Measurements from ENCODE around the gene EDA.

The EDA gene

DNA sequence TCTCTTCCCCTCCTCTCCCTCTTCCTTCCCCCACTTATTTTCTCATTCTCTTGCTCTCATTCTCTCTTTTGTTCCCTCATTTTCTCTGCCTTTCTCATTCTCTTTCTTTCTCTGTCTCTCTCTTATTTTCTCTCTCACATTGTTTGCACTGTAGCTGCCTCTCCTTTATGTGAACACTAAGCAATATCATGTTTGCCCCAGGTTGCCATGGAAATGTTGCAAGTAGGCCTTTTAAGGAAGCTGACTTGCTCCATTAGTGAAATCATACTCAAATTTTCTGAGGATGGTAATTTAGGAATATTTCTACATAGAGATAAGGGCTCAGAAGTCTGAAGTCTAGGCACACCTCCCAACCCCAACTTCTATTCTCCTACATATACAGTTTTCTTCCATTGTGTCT lies 130.1 kb downstream of the EDA start:
- no peaks in the 10 kb centered on the region for H3K27me3 ChIP-seq
- no peak for DNase-seq
- no peak overlapping the region for H3K4me3 ChIP-seq (ENCODE audit: low read depth, low read length)
- H3K36me3 ChIP-seq = no peaks in the 10 kb centered on the region
- no peaks in the 10 kb centered on the region for H3K4me1 ChIP-seq
- H3K9me3 ChIP-seq = no peaks in the 10 kb centered on the region
- TF ChIP-seq, protein P1, sequence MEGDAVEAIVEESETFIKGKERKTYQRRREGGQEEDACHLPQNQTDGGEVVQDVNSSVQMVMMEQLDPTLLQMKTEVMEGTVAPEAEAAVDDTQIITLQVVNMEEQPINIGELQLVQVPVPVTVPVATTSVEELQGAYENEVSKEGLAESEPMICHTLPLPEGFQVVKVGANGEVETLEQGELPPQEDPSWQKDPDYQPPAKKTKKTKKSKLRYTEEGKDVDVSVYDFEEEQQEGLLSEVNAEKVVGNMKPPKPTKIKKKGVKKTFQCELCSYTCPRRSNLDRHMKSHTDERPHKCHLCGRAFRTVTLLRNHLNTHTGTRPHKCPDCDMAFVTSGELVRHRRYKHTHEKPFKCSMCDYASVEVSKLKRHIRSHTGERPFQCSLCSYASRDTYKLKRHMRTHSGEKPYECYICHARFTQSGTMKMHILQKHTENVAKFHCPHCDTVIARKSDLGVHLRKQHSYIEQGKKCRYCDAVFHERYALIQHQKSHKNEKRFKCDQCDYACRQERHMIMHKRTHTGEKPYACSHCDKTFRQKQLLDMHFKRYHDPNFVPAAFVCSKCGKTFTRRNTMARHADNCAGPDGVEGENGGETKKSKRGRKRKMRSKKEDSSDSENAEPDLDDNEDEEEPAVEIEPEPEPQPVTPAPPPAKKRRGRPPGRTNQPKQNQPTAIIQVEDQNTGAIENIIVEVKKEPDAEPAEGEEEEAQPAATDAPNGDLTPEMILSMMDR (IDR thresholded peaks at IDR 0.05; ENCODE audit: low read depth, low read length) = no peak

GRCh38 chrX:69748055-69748454 lies 132.1 kb downstream of the EDA start:
- H3K36me3 ChIP-seq = no peaks in the 10 kb centered on the region
- no peaks in the 10 kb centered on the region for H3K27me3 ChIP-seq
- TF ChIP-seq, protein P1 (IDR thresholded peaks at IDR 0.05; ENCODE audit: low read depth, low read length) = no peak
- H3K4me3 ChIP-seq (ENCODE audit: low read depth, low read length) = no peak overlapping the region
- H3K9me3 ChIP-seq = no peaks in the 10 kb centered on the region
- no peak for DNase-seq
- no peaks in the 10 kb centered on the region for H3K4me1 ChIP-seq

GRCh38 chrX:69759921-69760625 lies 144.2 kb downstream of the EDA start:
- no peak for DNase-seq
- Histone ChIP-seq H3K27me3 (no peaks in the 10 kb centered on the region), H3K4me1 (no peaks in the 10 kb centered on the region), H3K4me3 (ENCODE audit: low read depth, low read length) (no peak overlapping the region), H3K36me3 (no peaks in the 10 kb centered on the region), H3K9me3 (no peaks in the 10 kb centered on the region)
- TF ChIP-seq, protein P1 (IDR thresholded peaks at IDR 0.05; ENCODE audit: low read depth, low read length) = no peak

DNA sequence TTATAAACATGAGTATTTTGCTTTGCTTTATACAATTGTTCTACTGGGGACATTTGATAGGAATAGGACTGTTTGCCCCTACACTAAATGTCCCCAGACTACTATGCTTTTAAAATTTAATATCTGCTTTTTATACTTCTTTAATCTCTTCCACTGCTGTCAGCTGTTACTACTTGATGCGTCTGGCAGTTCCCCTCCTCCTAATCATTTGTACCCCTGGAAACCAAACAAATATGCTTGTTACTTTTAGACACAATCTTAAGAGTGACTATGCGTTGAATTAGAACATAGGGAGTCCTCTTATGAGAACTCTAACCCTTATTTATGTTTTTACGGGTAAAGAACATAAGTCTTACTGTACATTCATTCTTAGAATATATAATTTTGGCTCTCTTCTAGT lies 145.7 kb downstream of the EDA start:
- Histone ChIP-seq H3K36me3 (no peaks in the 10 kb centered on the region), H3K27me3 (no peaks in the 10 kb centered on the region), H3K4me1 (no peaks in the 10 kb centered on the region), H3K4me3 (ENCODE audit: low read depth, low read length) (no peak overlapping the region), H3K9me3 (no peaks in the 10 kb centered on the region)
- TF ChIP-seq, protein P1 (IDR thresholded peaks at IDR 0.05; ENCODE audit: low read depth, low read length) = no peak
- no peak for DNase-seq

- no peak overlapping the region for H3K4me3 ChIP-seq (ENCODE audit: low read depth, low read length)
- no peaks in the 10 kb centered on the region for H3K27me3 ChIP-seq
- no peaks in the 10 kb centered on the region for H3K9me3 ChIP-seq
- no peaks in the 10 kb centered on the region for H3K4me1 ChIP-seq
- DNase-seq = no peak
- TF ChIP-seq, protein P1 (IDR thresholded peaks at IDR 0.05; ENCODE audit: low read depth, low read length) = no peak
- H3K36me3 ChIP-seq = no peaks in the 10 kb centered on the region
Observed at GRCh38 chrX:69762340-69762739, 146.4 kb downstream of the EDA start.

DNA sequence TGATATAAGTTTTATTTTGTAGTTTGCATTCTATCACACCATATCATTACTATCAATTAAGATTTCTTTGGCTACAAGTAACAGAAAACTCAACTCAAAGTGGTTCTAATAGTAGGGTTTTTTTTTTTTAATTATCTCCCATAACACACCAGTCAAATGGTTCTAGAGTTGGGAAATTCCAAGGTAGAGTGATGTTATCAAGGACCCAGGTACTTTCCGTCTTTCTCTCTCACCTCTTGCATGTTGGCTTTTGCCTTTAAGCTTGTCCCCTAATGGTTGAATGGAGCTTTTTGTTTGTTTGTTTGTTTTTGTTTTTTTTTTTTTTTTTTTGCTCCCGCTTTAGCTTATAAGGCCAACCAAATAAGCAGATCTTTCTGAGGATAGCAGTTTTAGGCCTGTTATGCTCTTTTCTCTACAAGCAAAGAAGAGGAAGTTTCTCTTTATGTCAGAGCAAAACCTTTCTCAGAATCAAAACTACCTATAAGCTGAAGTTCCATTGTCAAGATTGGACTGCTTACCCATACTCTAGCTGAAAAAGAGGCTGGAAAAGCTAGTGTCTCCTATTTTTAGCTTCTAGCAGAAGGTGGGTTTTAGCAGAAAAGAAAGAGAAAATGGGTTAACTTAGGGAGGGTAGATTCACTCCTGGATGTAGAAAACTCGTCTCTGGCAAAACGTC lies 177.5 kb downstream of the EDA start:
- Histone ChIP-seq H3K27me3 (no peaks in the 10 kb centered on the region), H3K4me1 (no peaks in the 10 kb centered on the region), H3K9me3 (no peaks in the 10 kb centered on the region), H3K4me3 (ENCODE audit: low read depth, low read length) (no peak overlapping the region), H3K36me3 (no peaks in the 10 kb centered on the region)
- TF ChIP-seq, protein P1 (IDR thresholded peaks at IDR 0.05; ENCODE audit: low read depth, low read length) = no peak
- no peak for DNase-seq

All from BE2C (cell line).